GM12878 (cell line): ENCODE results near the gene AGFG1. TPM values are rescaled to one million over a fixed set of nuclear protein-coding genes. Genes with fewer than 3 reads are reported as not detected.

Experiments
- ATAC-seq: fragments of 200-7000 bp; cut with Tn5 transposase; 3 replicates; pipeline ENCODE4 v1.9.1; 2020; ENCODE audit warnings: mild to moderate bottlenecking, moderate library complexity
- BruUV-seq: library from RNA; stranded (reverse); fragments of 400-500 nt; replicated peaks from 2 replicates; lab custom pipeline; 2021; lab: Mats Ljungman, UMichigan
- CTCF ChIA-PET: fragments of 300-600 bp; sonication (Branson Sonifier 250); formaldehyde crosslinking; extraction: SDS; loops from one replicate; lab custom pipeline; 2021; ENCODE audit warnings: inconsistent platforms; lab: Yijun Ruan, JAX
- POLR2A ChIA-PET: fragments of 350-600 bp; formaldehyde crosslinking; extraction: SDS; loops from one replicate; lab custom pipeline; 2021; ENCODE audit warnings: inconsistent platforms; lab: Charles Lee
- RAD21 ChIA-PET: fragments of 300-600 bp; sonication (Branson Sonifier 250); formaldehyde crosslinking; loops from one replicate; lab custom pipeline; 2023; ENCODE audit warnings: antibody characterized with exemption; ENCODE audit not compliant: unreplicated experiment; lab: Charles Lee
- SMC1A ChIA-PET: fragments of 300-600 bp; sonication (Branson Sonifier 250); formaldehyde crosslinking; loops from one replicate; lab custom pipeline; 2023; ENCODE audit not compliant: unreplicated experiment, uncharacterized antibody; lab: Charles Lee
- DNase-seq: peaks from one replicate; pipeline ENCODE4 v3.0.0-alpha.2; 2011; ENCODE audit warnings: low read depth, low spot score
- FAIRE-seq: peaks from 3 replicates; lab custom pipeline; 2011; peaks lifted over from hg19 to GRCh38; lab: Jason Lieb, UNC
- H2AFZ ChIP-seq: 2 replicates; pipeline ENCODE4 v1.6.0; 2011; ENCODE audit warnings: low read depth, low read length, control low read depth; ENCODE audit not compliant: control insufficient read depth
- H3K27ac ChIP-seq: 2 replicates; pipeline ENCODE4 v1.5.1; 2011; ENCODE audit warnings: control low read depth; ENCODE audit not compliant: control insufficient read depth, insufficient read depth
- H3K27me3 ChIP-seq, 2 experiments: replicated peaks in 1 of 2; 2 replicates each; pipeline versions ENCODE4 v1.6.0 to v1.6.1; 2011; ENCODE audit warnings: low read length in 1 of 2; ENCODE audit not compliant: control insufficient read depth in 2 of 2, insufficient read depth in 2 of 2
- H3K36me3 ChIP-seq, 2 experiments: 2 replicates each; pipeline ENCODE4 v1.5.1; 2011; ENCODE audit warnings: low read length in 1 of 2; ENCODE audit not compliant: control insufficient read depth in 2 of 2, insufficient read depth in 2 of 2
- H3K4me1 ChIP-seq: 2 replicates; pipeline ENCODE4 v1.6.1; 2011; ENCODE audit warnings: mild to moderate bottlenecking, low read length, moderate library complexity, mixed read lengths; ENCODE audit not compliant: control insufficient read depth, insufficient read depth
- H3K4me2 ChIP-seq: 2 replicates; pipeline ENCODE4 v1.6.0; 2011; ENCODE audit warnings: control low read depth; ENCODE audit not compliant: control insufficient read depth, insufficient read depth
- H3K4me3 ChIP-seq: fragments of 200-600 bp; sonication (generic); 2 replicates; pipeline ENCODE4 v1.5.1; 2016
- H3K79me2 ChIP-seq: 2 replicates; pipeline ENCODE4 v1.6.0; 2011; ENCODE audit warnings: low read length; ENCODE audit not compliant: control insufficient read depth, insufficient read depth
- H3K9ac ChIP-seq: 2 replicates; pipeline ENCODE4 v1.8.0; 2011; ENCODE audit warnings: low read length, control low read depth, mixed read lengths; ENCODE audit not compliant: control insufficient read depth, insufficient read depth
- H3K9me3 ChIP-seq: replicated peaks from 3 replicates; pipeline ENCODE4 v1.5.1; 2011; ENCODE audit warnings: mild to moderate bottlenecking, low read length; ENCODE audit not compliant: control insufficient read depth, insufficient read depth
- H4K20me1 ChIP-seq: 2 replicates; pipeline ENCODE4 v1.6.0; 2011; ENCODE audit not compliant: control insufficient read depth, insufficient read depth
- BCL11A ChIP-seq: IDR thresholded peaks from 2 replicates; pipeline ENCODE4 v1.6.1; 2011; ENCODE audit warnings: low read depth, low read length
- CBX5 ChIP-seq: sonication (generic); IDR thresholded peaks from 2 replicates; pipeline ENCODE4 v1.6.1; 2016; ENCODE audit warnings: low read depth, moderate library complexity, mild to moderate bottlenecking, inconsistent platforms
- FOS ChIP-seq: IDR thresholded peaks from 3 replicates; pipeline ENCODE4 v1.6.1; 2011; ENCODE audit warnings: borderline replicate concordance; ENCODE audit not compliant: insufficient read length; ENCODE audit errors: extremely low read depth
- GABPA ChIP-seq: IDR thresholded peaks from 2 replicates; pipeline ENCODE4 v1.6.1; 2014; ENCODE audit warnings: antibody characterized with exemption, low read depth, mild to moderate bottlenecking, inconsistent platforms
- MTA2 ChIP-seq: fragments of 450-650 bp; IDR thresholded peaks from 2 replicates; pipeline ENCODE4 v1.6.1; 2016; ENCODE audit warnings: low read depth, mild to moderate bottlenecking, moderate library complexity
- MTA3 ChIP-seq: IDR thresholded peaks from 2 replicates; pipeline ENCODE4 v1.6.1; 2012; ENCODE audit warnings: low read length, inconsistent platforms, borderline replicate concordance
- NR2C2 ChIP-seq: IDR thresholded peaks from 2 replicates; pipeline ENCODE4 v1.6.1; 2011; ENCODE audit warnings: borderline replicate concordance, low read depth; ENCODE audit not compliant: control insufficient read depth, insufficient read length
- RAD51 ChIP-seq: fragments of 450-650 bp; IDR thresholded peaks from 2 replicates; pipeline ENCODE4 v1.6.1; 2016; ENCODE audit warnings: moderate library complexity, mild to moderate bottlenecking, inconsistent platforms
- SMC3 ChIP-seq: IDR thresholded peaks from 2 replicates; pipeline ENCODE4 v1.6.1; 2011; ENCODE audit warnings: low read length, improper control_type of control experiment, borderline replicate concordance
- SUZ12 ChIP-seq: fragments of 200-600 bp; sonication (generic); IDR thresholded peaks from one replicate; pipeline ENCODE4 v1.6.1; 2018; ENCODE audit warnings: antibody characterized with exemption, mild to moderate bottlenecking; ENCODE audit not compliant: unreplicated experiment
- TAF1 ChIP-seq: IDR thresholded peaks from 2 replicates; pipeline ENCODE4 v1.6.1; 2011; ENCODE audit warnings: mild to moderate bottlenecking, low read depth, low read length, borderline replicate concordance
- TARDBP ChIP-seq: IDR thresholded peaks from 2 replicates; pipeline ENCODE4 v1.6.1; 2016; ENCODE audit warnings: borderline replicate concordance
- TCF3 ChIP-seq: IDR thresholded peaks from 2 replicates; pipeline ENCODE4 v1.6.1; 2012; ENCODE audit warnings: low read depth, mild to moderate bottlenecking, low read length, borderline replicate concordance; ENCODE audit not compliant: insufficient read depth
- YY1 ChIP-seq: IDR thresholded peaks from 2 replicates; pipeline ENCODE4 v1.6.1; 2011; ENCODE audit warnings: low read depth, mild to moderate bottlenecking, low read length
- ZNF24 ChIP-seq: fragments of 450-650 bp; IDR thresholded peaks from 2 replicates; pipeline ENCODE4 v1.6.1; 2017; ENCODE audit warnings: antibody characterized with exemption, mild to moderate bottlenecking
- WGBS: methylation state at CpG from one replicate; pipeline ENCODE4 v1.1.6; 2016; ENCODE audit warnings: low lambda C conversion rate; ENCODE audit not compliant: insufficient replicate concordance, insufficient coverage; ENCODE audit errors: missing lambda C conversion rate; 5-methylcytosine and 5-hydroxymethylcytosine counted together
- in situ Hi-C: fragments of 300-500 bp; cut with MboI; formaldehyde crosslinking; loops from 9 replicates; pipeline ENCODE4 v1.14.3; 2018; ENCODE audit warnings: mixed read lengths
- intact Hi-C: fragments of 100-400 bp; cut with micrococcal nuclease; formaldehyde crosslinking; loops from one replicate; pipeline ENCODE4 v1.14.2; 2022; ENCODE audit not compliant: unreplicated experiment
- polyA plus RNA-seq, 11 experiments: library from polyadenylated mRNA; depleted of rRNA in 4 of 11; unstranded in 6 of 11; stranded (reverse) in 5 of 11; fragments of >200 nt; fragmentation: Nextera tagmentation in 4 of 11; fragmentation: Illumina TruSeq in 1 of 11; extraction: Ambion mirVana in 4 of 11; extraction: Trizol in 1 of 11; gene quantifications; 1 replicate in 1 of 11; 2 replicates in 10 of 11; pipeline versions ENCODE4 v1.2.1 to v1.2.3, GENCODE V29; 2011 to 2016; ENCODE audit warnings: inconsistent platforms in 2 of 11, missing spikeins in 2 of 11, low read depth in 1 of 11
- total RNA-seq, 4 experiments: library from RNA; depleted of rRNA in 3 of 4; stranded (reverse); fragments of >200 nt in 3 of 4; fragmentation: Illumina TruSeq in 1 of 4; extraction: Trizol in 1 of 4; gene quantifications; 2 replicates each; pipeline versions ENCODE4 v1.2.1 to v1.2.3, GENCODE V29; 2013 to 2021
- TF ChIP-seq, protein P1 (sequence below): IDR thresholded peaks from 2 replicates; pipeline ENCODE4 v1.6.1; 2012; ENCODE audit warnings: mild to moderate bottlenecking, low read depth, low read length

Gene AGFG1
- total and polyA plus RNA-seq, 10 of the 15 experiments (the other 5 are each of a cell fraction or from before 2014, with no cell fraction given), result 7.3 to 243 (median 81.7) TPM

GRCh38 chr2:227562581-227562980, 90.6 kb downstream of the AGFG1 start:
- no peaks in the 10 kb centered on the region for H3K4me1 ChIP-seq
- H2AFZ ChIP-seq, result no peak overlapping the region
- no peak for TF ChIP-seq TARDBP
- no peak for TF ChIP-seq MTA3
- TF ChIP-seq GABPA, result no peak
- TF ChIP-seq NR2C2, result no peak
- TF ChIP-seq SMC3, result no peak
- TF ChIP-seq MTA2, result no peak
- 0 out of 4 replicates have a peak, but pooled peaks cover 0 to 2% of the 10 kb centered on the region in 2 experiments for H3K36me3 ChIP-seq
- intact Hi-C loops (no loop called here), in situ Hi-C loops (no loop called here)
- no peak for ATAC-seq
- POLR2A ChIA-PET, result interaction anchor here (0.7 kb wide), 1 partner anchor 255 kb away, joined by 4 read pairs; no protein-coding TSS in a partner anchor
- no peak for FAIRE-seq
- no peaks in the 10 kb centered on the region for H3K27me3 ChIP-seq
- no peaks in the 10 kb centered on the region for H3K79me2 ChIP-seq
- H4K20me1 ChIP-seq, result no peaks in the 10 kb centered on the region
- SMC1A ChIA-PET, result interaction anchor here (0.7 to 1.1 kb wide), 4 partner anchors 9 to 157 kb away, joined by 4 to 7 read pairs (median 5); no protein-coding TSS in a partner anchor
- no peak overlapping the region for H3K27ac ChIP-seq
- BruUV-seq, result no TSS peak
- RAD21 ChIA-PET, result no interaction called here
- no peak overlapping the region for H3K4me2 ChIP-seq
- no peak overlapping the region for H3K4me3 ChIP-seq
- DNase-seq, result no peak
- no peak overlapping the region for H3K9ac ChIP-seq
- CTCF ChIA-PET, result interaction anchor here (0.7 to 1.3 kb wide), 2 partner anchors 95 to 1897 kb away, joined by 4 read pairs; no protein-coding TSS in a partner anchor
- H3K9me3 ChIP-seq, result no peaks in the 10 kb centered on the region

DNA sequence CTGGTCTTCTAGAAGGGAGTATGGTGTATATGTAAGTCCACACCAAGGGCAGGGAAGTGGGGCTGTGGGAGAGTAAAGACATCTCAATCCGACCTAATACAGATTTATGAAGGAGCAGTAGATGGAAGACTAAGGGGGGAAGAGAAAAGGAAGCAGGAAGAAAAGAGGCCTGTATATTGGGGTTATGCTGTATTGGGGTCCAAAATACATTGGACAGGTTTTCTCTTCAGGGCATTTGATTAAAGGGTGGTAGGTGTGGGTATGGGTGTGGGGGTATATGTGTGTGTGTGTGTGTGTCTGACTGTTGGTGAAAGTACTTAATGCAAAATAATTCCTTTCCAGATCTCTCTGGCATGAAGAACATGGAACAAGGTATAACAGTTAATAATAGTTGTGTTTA, 93.1 kb downstream of the AGFG1 start:
- H3K9ac ChIP-seq, result no peak overlapping the region
- CTCF ChIA-PET, result interaction anchor here (3.9 kb wide), 1 partner anchor 159 kb away, joined by 28 read pairs; no protein-coding TSS in a partner anchor
- no peaks in the 10 kb centered on the region for H3K4me1 ChIP-seq
- H3K9me3 ChIP-seq, result no peaks in the 10 kb centered on the region
- SMC1A ChIA-PET, result interaction anchor here (1.5 to 2.5 kb wide), 3 partner anchors 11 to 158 kb away, joined by 4 to 13 read pairs (median 4); no protein-coding TSS in a partner anchor
- H3K4me3 ChIP-seq, result no peak overlapping the region
- no TSS peak for BruUV-seq
- DNase-seq (no peak), ATAC-seq (no peak; the same call in 2 of the 3 replicates), FAIRE-seq (no peak)
- H4K20me1 ChIP-seq, result no peaks in the 10 kb centered on the region
- H3K79me2 ChIP-seq, result no peaks in the 10 kb centered on the region
- 94% methylated on average over 1 of the region's 1 CpG for WGBS
- 0 out of 4 replicates have a peak, but pooled peaks cover 0 to 2% of the 10 kb centered on the region in 2 experiments for H3K36me3 ChIP-seq
- H3K4me2 ChIP-seq, result no peak overlapping the region
- H3K27ac ChIP-seq, result no peak overlapping the region
- in situ Hi-C loops, result no loop called here
- no peak overlapping the region for H2AFZ ChIP-seq
- POLR2A ChIA-PET, result no interaction called here
- intact Hi-C loops, result no loop called here
- no peaks in the 10 kb centered on the region for H3K27me3 ChIP-seq
- RAD21 ChIA-PET, result no interaction called here
- no peak for TF ChIP-seq RAD51
- TF ChIP-seq TCF3, result no peak
- no peak for TF ChIP-seq TAF1
- TF ChIP-seq SUZ12, result no peak
- TF ChIP-seq, protein P1, sequence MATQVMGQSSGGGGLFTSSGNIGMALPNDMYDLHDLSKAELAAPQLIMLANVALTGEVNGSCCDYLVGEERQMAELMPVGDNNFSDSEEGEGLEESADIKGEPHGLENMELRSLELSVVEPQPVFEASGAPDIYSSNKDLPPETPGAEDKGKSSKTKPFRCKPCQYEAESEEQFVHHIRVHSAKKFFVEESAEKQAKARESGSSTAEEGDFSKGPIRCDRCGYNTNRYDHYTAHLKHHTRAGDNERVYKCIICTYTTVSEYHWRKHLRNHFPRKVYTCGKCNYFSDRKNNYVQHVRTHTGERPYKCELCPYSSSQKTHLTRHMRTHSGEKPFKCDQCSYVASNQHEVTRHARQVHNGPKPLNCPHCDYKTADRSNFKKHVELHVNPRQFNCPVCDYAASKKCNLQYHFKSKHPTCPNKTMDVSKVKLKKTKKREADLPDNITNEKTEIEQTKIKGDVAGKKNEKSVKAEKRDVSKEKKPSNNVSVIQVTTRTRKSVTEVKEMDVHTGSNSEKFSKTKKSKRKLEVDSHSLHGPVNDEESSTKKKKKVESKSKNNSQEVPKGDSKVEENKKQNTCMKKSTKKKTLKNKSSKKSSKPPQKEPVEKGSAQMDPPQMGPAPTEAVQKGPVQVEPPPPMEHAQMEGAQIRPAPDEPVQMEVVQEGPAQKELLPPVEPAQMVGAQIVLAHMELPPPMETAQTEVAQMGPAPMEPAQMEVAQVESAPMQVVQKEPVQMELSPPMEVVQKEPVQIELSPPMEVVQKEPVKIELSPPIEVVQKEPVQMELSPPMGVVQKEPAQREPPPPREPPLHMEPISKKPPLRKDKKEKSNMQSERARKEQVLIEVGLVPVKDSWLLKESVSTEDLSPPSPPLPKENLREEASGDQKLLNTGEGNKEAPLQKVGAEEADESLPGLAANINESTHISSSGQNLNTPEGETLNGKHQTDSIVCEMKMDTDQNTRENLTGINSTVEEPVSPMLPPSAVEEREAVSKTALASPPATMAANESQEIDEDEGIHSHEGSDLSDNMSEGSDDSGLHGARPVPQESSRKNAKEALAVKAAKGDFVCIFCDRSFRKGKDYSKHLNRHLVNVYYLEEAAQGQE, result no peak
- no peak for TF ChIP-seq YY1
- TF ChIP-seq CBX5, result no peak
- TF ChIP-seq FOS, result no peak
- TF ChIP-seq ZNF24, result no peak
- TF ChIP-seq BCL11A, result no peak
